Small intestine (tissue), 7 donors: ENCODE measurements around the gene COL4A3. TPM values are rescaled to one million over a fixed set of nuclear protein-coding genes. Genes with fewer than 3 reads are reported as not detected.

Source experiments
- DNase-seq, 2 donors: peaks; one replicate each; pipeline versions ENCODE4 v3.0.0 to v3.0.0-alpha.2; 2013
- FAIRE-seq: peaks from 2 replicates; lab custom pipeline; 2012; peaks lifted over from hg19 to GRCh38; lab: Jason Lieb, UNC
- H3K27ac ChIP-seq, 3 donors: one replicate each; pipeline ENCODE4 v1.5.1; 2013; ENCODE audit warnings: low read length in 2 of 3, mild to moderate bottlenecking in 2 of 3, control low read depth in 1 of 3, inconsistent platforms in 1 of 3, low read depth in 1 of 3, moderate library complexity in 1 of 3
- H3K27me3 ChIP-seq, 3 donors: one replicate each; pipeline ENCODE4 v1.6.1; 2013; ENCODE audit warnings: low read length in 3 of 3, inconsistent platforms in 1 of 3; ENCODE audit not compliant: control insufficient read depth in 3 of 3, insufficient read depth in 3 of 3
- H3K36me3 ChIP-seq, 3 donors: one replicate each; pipeline ENCODE4 v1.6.1; 2013; ENCODE audit warnings: low read length in 3 of 3, inconsistent platforms in 1 of 3, low read depth in 1 of 3, mild to moderate bottlenecking in 1 of 3, moderate library complexity in 1 of 3; ENCODE audit not compliant: control insufficient read depth in 3 of 3, insufficient read depth in 2 of 3
- H3K4me1 ChIP-seq, 3 donors: one replicate each; pipeline ENCODE4 v1.6.1; 2013; ENCODE audit warnings: low read length in 2 of 3, inconsistent platforms in 1 of 3, low read depth in 1 of 3, mild to moderate bottlenecking in 1 of 3, moderate library complexity in 1 of 3; ENCODE audit not compliant: control insufficient read depth in 3 of 3, insufficient read depth in 2 of 3
- H3K4me3 ChIP-seq, 3 donors: one replicate each; pipeline ENCODE4 v1.5.1; 2013; ENCODE audit warnings: low read length in 3 of 3, control low read depth in 1 of 3, inconsistent platforms in 1 of 3, low read depth in 1 of 3, mild to moderate bottlenecking in 1 of 3, moderate library complexity in 1 of 3
- H3K9me3 ChIP-seq, 2 donors: one replicate each; pipeline ENCODE4 v1.6.1; 2013; ENCODE audit warnings: low read depth in 1 of 2, low read length in 1 of 2; ENCODE audit not compliant: control insufficient read depth in 2 of 2, insufficient read depth in 1 of 2
- WGBS, 3 donors: extraction: QIAGEN DNeasy Blood & Tissue Kit; methylation state at CpG; one replicate each; pipeline ENCODE4 v1.1.7; 2013; 5-methylcytosine and 5-hydroxymethylcytosine counted together
- polyA plus RNA-seq, 4 donors: library from polyadenylated mRNA; stranded (reverse) in 3 of 4; unstranded in 1 of 4; fragments of 200-250 nt in 3 of 4; fragments of 120-200 nt in 1 of 4; gene quantifications; one replicate each; pipeline versions ENCODE4 v1.2.1 to v1.2.3, GENCODE V29; 2013
- donor health status: healthy with polysubstance abuse.
- donor health status: control.
- donor health status: control.
- donor health status: Bipolar disorder and iron deficiency.
- donor health status: healthy.

COL4A3 gene
- polyA plus RNA-seq, 4 donors = under 0.01 to 0.21 (median 0.01) TPM; not detected in 1

DNA sequence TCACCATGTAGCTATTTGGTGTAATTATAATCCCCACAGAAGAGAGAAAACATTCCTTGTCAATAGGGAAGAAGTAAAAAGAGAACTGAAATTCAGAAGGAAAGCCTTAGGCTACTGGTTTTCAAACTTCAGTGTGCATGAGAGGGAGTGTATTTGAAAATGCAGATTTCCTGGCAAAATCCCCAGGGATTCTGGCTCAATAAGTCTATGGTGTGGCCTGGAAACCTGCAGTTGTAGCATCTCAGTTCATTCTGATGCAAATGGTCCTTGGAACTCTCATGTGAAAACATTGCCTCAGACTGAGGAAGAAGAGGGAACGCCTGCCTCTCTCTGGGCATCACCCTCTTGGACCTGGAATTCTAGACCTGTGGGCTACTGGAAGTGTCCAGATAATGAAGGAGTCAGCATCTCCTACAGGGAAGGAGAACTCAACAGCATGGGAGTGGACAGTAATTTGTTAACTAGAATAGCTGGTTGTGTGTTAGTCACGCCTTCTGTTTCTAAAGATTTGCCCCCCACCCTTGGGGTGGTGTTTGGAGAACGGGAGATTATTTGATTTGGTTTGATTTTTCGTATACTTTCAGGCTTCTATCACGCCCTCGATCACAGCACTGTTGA lies 21.3 kb downstream of the COL4A3 start:
- FAIRE-seq (no peak), DNase-seq (no peak)
- Histone ChIP-seq H3K4me1 (no peaks in the 10 kb centered on the region), H3K27me3 (peaks cover 0 to 2% (median 0%) of the 10 kb centered on the region in 3 donors), H3K27ac (no peak overlapping the region), H3K4me3 (no peak overlapping the region), H3K9me3 (no peaks in the 10 kb centered on the region), H3K36me3 (no peaks in the 10 kb centered on the region)
- WGBS, 3 donors = 76 to 82% (median 76%) methylated on average over 6 of the region's 6 CpGs

GRCh38 chr2:227186751-227187150 lies 22.3 kb downstream of the COL4A3 start:
- Histone ChIP-seq H3K4me1 (no peaks in the 10 kb centered on the region), H3K36me3 (no peaks in the 10 kb centered on the region), H3K27me3 (peaks cover 0 to 2% (median 0%) of the 10 kb centered on the region in 3 donors), H3K9me3 (no peaks in the 10 kb centered on the region), H3K4me3 (no peak overlapping the region), H3K27ac (no peak overlapping the region)
- FAIRE-seq (no peak), DNase-seq (no peak)
- WGBS, 3 donors = 12 to 38% (median 33%) methylated on average over 1 of the region's 1 CpG

DNA sequence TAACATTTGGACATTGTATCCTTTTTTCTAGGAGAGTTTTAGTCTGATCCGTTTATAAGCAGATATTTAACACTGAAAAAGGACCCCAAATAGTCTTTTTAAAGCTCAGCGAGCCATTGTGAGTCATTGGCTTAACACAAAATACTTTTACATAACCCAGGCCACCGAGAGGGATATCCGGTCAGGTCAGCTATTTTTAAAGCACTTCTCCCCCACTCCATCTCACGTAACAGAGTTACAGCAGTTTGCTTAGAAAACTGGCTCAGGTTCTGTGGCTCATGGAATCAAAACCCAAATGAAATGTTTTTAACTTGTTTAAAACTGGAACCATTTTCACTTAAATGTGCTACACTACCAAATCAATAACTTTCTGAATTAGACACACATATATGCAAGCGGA lies 23.9 kb downstream of the COL4A3 start:
- DNase-seq = no peak
- H3K36me3 ChIP-seq = no peaks in the 10 kb centered on the region
- H3K4me3 ChIP-seq = no peak overlapping the region
- H3K27me3 ChIP-seq = peaks cover 0 to under 1% (median 0%) of the 10 kb centered on the region in 3 donors
- no peaks in the 10 kb centered on the region for H3K9me3 ChIP-seq
- FAIRE-seq = no peak
- H3K4me1 ChIP-seq = no peaks in the 10 kb centered on the region
- H3K27ac ChIP-seq = no peak overlapping the region
- 50 to 74% (median 57%) methylated on average over 6 of the region's 6 CpGs for WGBS, 3 donors

DNA sequence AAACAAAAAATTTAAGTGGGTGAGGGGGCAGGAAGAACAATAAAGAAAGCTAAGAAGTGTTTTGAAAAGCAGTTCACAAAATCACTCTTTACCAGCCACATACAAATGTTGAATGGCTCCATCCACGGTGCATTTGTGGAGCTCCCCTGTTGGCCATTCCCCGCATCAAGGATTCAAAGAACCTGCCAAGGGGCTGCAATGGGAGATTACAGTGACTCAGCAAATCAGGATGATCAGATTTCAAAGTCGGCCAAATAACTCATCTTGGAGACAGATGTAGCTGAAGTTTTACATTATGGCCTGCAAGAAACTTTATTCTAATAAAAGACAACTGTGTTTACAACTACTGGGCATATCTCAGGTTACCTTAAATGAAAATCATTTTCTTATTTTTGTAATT lies 26.9 kb downstream of the COL4A3 start:
- Histone ChIP-seq H3K27me3 (no peaks in the 10 kb centered on the region), H3K4me1 (no peaks in the 10 kb centered on the region), H3K9me3 (no peaks in the 10 kb centered on the region), H3K36me3 (no peaks in the 10 kb centered on the region), H3K27ac (no peak overlapping the region), H3K4me3 (no peak overlapping the region)
- WGBS, 3 donors = 47 to 65% (median 61%) methylated on average over 3 of the region's 3 CpGs
- FAIRE-seq = no peak
- no peak for DNase-seq

DNA sequence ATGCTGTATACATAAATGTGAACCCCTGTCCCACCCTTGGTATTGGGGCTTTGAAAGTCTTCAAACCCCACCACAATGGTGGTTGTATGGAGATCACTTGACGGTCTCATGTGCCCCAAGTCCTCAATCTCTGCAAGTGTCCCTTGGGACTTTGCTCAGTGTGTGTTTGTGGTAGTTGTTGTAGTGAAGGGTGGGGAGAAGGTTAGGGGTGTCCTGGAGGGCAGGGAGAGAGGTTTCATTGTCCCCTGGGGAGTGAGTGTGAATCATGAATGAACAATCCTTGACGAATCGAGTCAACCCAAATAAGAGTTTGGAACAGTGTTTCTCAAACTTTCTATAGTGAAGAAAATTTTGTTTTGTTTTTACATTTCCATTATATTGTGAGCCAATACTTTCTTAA lies 28.1 kb downstream of the COL4A3 start:
- H3K27ac ChIP-seq = no peak overlapping the region
- no peaks in the 10 kb centered on the region for H3K4me1 ChIP-seq
- no peaks in the 10 kb centered on the region for H3K9me3 ChIP-seq
- H3K36me3 ChIP-seq = no peaks in the 10 kb centered on the region
- 80 to 91% (median 89%) methylated on average over 3 of the region's 3 CpGs for WGBS, 3 donors
- DNase-seq (no peak), FAIRE-seq (no peak)
- no peaks in the 10 kb centered on the region for H3K27me3 ChIP-seq
- H3K4me3 ChIP-seq = no peak overlapping the region

- 47 to 70% (median 47%) methylated on average over 2 of the region's 2 CpGs for WGBS, 3 donors
- DNase-seq = no peak
- Histone ChIP-seq H3K27ac (no peak overlapping the region), H3K4me1 (no peaks in the 10 kb centered on the region), H3K27me3 (no peaks in the 10 kb centered on the region), H3K36me3 (no peaks in the 10 kb centered on the region), H3K4me3 (no peak overlapping the region), H3K9me3 (no peaks in the 10 kb centered on the region)
- no peak for FAIRE-seq
Measured at GRCh38 chr2:227194219-227194618, 29.8 kb downstream of the COL4A3 start.

DNA sequence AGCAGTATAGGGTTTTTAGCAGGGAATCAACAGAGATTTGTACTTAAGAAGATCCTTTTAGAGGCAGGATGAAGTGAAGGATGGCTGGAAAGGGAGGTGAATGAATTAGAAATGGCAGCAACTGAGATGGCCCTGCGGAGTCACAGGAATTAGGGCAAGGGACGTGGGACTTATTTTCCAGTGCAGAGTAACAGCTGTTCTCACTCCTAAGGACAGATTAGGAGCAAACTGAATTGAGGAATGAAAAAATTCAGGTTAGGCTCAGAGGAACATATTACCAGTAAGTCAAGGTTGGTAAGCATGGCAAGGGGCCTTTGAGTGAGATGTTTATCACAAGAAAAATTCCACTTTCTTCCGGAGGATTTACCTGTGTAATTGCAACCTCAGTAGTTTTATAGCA lies 34.4 kb downstream of the COL4A3 start:
- FAIRE-seq = no peak
- WGBS, 3 donors = 67 to 71% (median 67%) methylated on average over 3 of the region's 3 CpGs

GRCh38 chr2:227201771-227202170 lies 37.3 kb downstream of the COL4A3 start:
- no peaks in the 10 kb centered on the region for H3K27me3 ChIP-seq
- no peak overlapping the region for H3K27ac ChIP-seq
- H3K4me3 ChIP-seq = no peak overlapping the region
- H3K36me3 ChIP-seq = no peaks in the 10 kb centered on the region
- no peaks in the 10 kb centered on the region for H3K4me1 ChIP-seq
- 69 to 82% (median 81%) methylated on average over 2 of the region's 2 CpGs for WGBS, 3 donors
- H3K9me3 ChIP-seq = no peaks in the 10 kb centered on the region
- DNase-seq = no peak
- no peak for FAIRE-seq

More for the DNA sequence above, 34.4 kb downstream of the COL4A3 start:
- Histone ChIP-seq H3K36me3 (no peaks in the 10 kb centered on the region), H3K9me3 (no peaks in the 10 kb centered on the region), H3K4me1 (no peaks in the 10 kb centered on the region), H3K27me3 (no peaks in the 10 kb centered on the region), H3K4me3 (no peak overlapping the region), H3K27ac (no peak overlapping the region)
- DNase-seq = no peak

DNA sequence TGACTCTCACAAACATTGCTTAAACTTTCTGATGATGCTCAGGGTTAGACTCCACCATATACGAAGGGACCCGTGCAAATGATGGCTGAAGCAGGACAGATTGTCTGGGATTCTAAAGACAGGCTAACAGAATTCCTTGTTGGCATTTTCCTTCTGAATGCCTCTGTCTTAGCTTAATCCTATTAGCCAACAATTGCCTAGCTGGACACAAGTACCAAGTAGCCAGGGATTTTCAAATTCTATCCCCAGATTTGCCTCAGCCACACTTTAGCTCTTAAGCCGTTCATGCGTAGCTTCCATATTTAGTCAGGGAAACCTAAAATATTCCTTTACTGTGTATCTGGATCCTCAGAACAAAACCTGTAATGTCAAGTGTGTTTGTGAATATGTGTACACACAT lies 40.0 kb downstream of the COL4A3 start:
- 92 to 96% (median 93%) methylated on average over 4 of the region's 4 CpGs for WGBS, 3 donors
- no peak for FAIRE-seq

More for the DNA sequence above, 40.0 kb downstream of the COL4A3 start:
- H3K4me1 ChIP-seq = no peaks in the 10 kb centered on the region
- no peak overlapping the region for H3K27ac ChIP-seq
- DNase-seq = no peak
- no peak overlapping the region for H3K4me3 ChIP-seq
- H3K27me3 ChIP-seq = peaks cover 0 to 4% (median 0%) of the 10 kb centered on the region in 3 donors
- H3K36me3 ChIP-seq = no peaks in the 10 kb centered on the region
- no peaks in the 10 kb centered on the region for H3K9me3 ChIP-seq
